ENCODE data around the gene KRT8.

GRCh38 chr12:52946334-52946733, 41.5 kb upstream of the KRT8 start:
- TF ChIP-seq CTCF (conservative IDR thresholded peaks at IDR 0.05; ENCODE audit: low read length) (no peak), EZH2phosphoT487 (IDR thresholded peaks at IDR 0.05; ENCODE audit: borderline replicate concordance, low read depth, low read length) (no peak)

Measured in OCI-LY7 (cell line).